Ureter (tissue), 1 donor: ENCODE measurements around the gene IRF9. TPM values are rescaled to one million over a fixed set of nuclear protein-coding genes. Genes with fewer than 3 reads are reported as not detected.

ENCODE experiments used
- total RNA-seq: library from RNA; stranded (reverse); gene quantifications from one replicate; pipeline ENCODE4 v1.2.4, GENCODE V29; 2023
- donor health status: DM: yes; HTN: yes; CAD: no.

The IRF9 gene
- total RNA-seq, 1 donor from 2014 or later = 101 TPM

Other genes with a start within 250 kb of the IRF9 start
- 21.2 TPM for gene DHRS4, start 207.5 kb upstream of the IRF9 start, total RNA-seq
- 30.3 TPM for gene DHRS4L2, start 172.3 kb upstream of the IRF9 start, total RNA-seq
- gene CARMIL3, start 109.3 kb upstream of the IRF9 start, total RNA-seq = 1.3 TPM
- 1.5 TPM for gene CPNE6, start 89.7 kb upstream of the IRF9 start, total RNA-seq
- gene PCK2, start 67.0 kb upstream of the IRF9 start, total RNA-seq = 116 TPM
- gene DCAF11, start 46.5 kb upstream of the IRF9 start, total RNA-seq = 65.7 TPM
- 3.9 TPM for gene NRL, start 46.3 kb upstream of the IRF9 start, total RNA-seq
- gene FITM1, start 30.6 kb upstream of the IRF9 start, total RNA-seq = 0.55 TPM
- 227 TPM for gene PSME1, start 25.1 kb upstream of the IRF9 start, total RNA-seq
- 25.7 TPM for gene EMC9, start 19.7 kb upstream of the IRF9 start, total RNA-seq
- 213 TPM for gene PSME2, start 14.7 kb upstream of the IRF9 start, total RNA-seq
- gene RNF31, start 13.8 kb upstream of the IRF9 start, total RNA-seq = 86.6 TPM
- gene REC8, start 10.8 kb downstream of the IRF9 start, total RNA-seq = 12.6 TPM
- gene IPO4, start 27.6 kb downstream of the IRF9 start, total RNA-seq = 69.1 TPM
- 42.9 TPM for gene TM9SF1, start 34.2 kb downstream of the IRF9 start, total RNA-seq
- 2.1 TPM for gene TSSK4, start 44.4 kb downstream of the IRF9 start, total RNA-seq
- 58.6 TPM for gene CHMP4A, start 52.2 kb downstream of the IRF9 start, total RNA-seq
- gene MDP1, start 54.8 kb downstream of the IRF9 start, total RNA-seq = 17.0 TPM
- gene NEDD8, start 71.1 kb downstream of the IRF9 start, total RNA-seq = 159 TPM
- gene GMPR2, start 71.7 kb downstream of the IRF9 start, total RNA-seq = 78.7 TPM
- 82.5 TPM for gene TINF2, start 81.4 kb downstream of the IRF9 start, total RNA-seq
- 7.7 TPM for gene TGM1, start 101.9 kb downstream of the IRF9 start, total RNA-seq
- 36.1 TPM for gene RABGGTA, start 110.3 kb downstream of the IRF9 start, total RNA-seq
- gene DHRS1, start 138.5 kb downstream of the IRF9 start, total RNA-seq = 28.7 TPM
- gene NOP9, start 138.6 kb downstream of the IRF9 start, total RNA-seq = 36.5 TPM
- gene CIDEB, start 146.7 kb downstream of the IRF9 start, total RNA-seq = 11.1 TPM
- gene LTB4R2, start 148.9 kb downstream of the IRF9 start, total RNA-seq = 8.2 TPM
- gene LTB4R, start 150.2 kb downstream of the IRF9 start, total RNA-seq = 9.6 TPM
- 61.7 TPM for gene ADCY4, start 173.8 kb downstream of the IRF9 start, total RNA-seq
- 22.4 TPM for gene RIPK3, start 178.7 kb downstream of the IRF9 start, total RNA-seq
- gene NFATC4, start 206.9 kb downstream of the IRF9 start, total RNA-seq = 67.2 TPM
- 32.7 TPM for gene NYNRIN, start 237.7 kb downstream of the IRF9 start, total RNA-seq